PC-3 (cell line): ENCODE measurements around the gene DGCR6. TPM values are rescaled to one million over a fixed set of nuclear protein-coding genes. Genes with fewer than 3 reads are reported as not detected.
"Not testable (repeated sequence)": the region's sequence is repeated elsewhere in the genome, so short reads cannot be mapped to it uniquely, and the experiment has no call there.

Source experiments
- ATAC-seq: fragments of 200-7000 bp; cut with Tn5 transposase; 2 replicates; pipeline ENCODE4 v1.9.1; 2020; ENCODE audit warnings: mild to moderate bottlenecking, moderate library complexity
- BruUV-seq: library from RNA; stranded (reverse); fragments of 400-500 nt; replicated peaks from 2 replicates; lab custom pipeline; 2021; lab: Mats Ljungman, UMichigan
- CTCF ChIA-PET: fragments of 300-600 bp; sonication (Branson Sonifier 250); formaldehyde crosslinking; loops from one replicate; lab custom pipeline; 2022; ENCODE audit warnings: antibody characterized with exemption; lab: Charles Lee
- POLR2A ChIA-PET: fragments of 300-600 bp; sonication (Branson Sonifier 250); formaldehyde crosslinking; loops from one replicate; lab custom pipeline; 2022; ENCODE audit warnings: antibody characterized with exemption; ENCODE audit not compliant: unreplicated experiment; lab: Charles Lee
- DNase-seq: peaks from one replicate; pipeline ENCODE4 v3.0.0-alpha.2; 2015
- H2AFZ ChIP-seq: fragments of 300-600 bp; sonication (generic); 2 replicates; pipeline ENCODE4 v1.6.0; 2016; ENCODE audit warnings: antibody characterized with exemption, low read length
- H3F3A ChIP-seq: fragments of 300-600 bp; sonication (generic); one replicate; pipeline ENCODE4 v1.6.0; 2017; ENCODE audit warnings: antibody characterized with exemption, low read length, control low read depth, mild to moderate bottlenecking; ENCODE audit not compliant: unreplicated experiment
- H3K27ac ChIP-seq: fragments of 300-600 bp; sonication (generic); 2 replicates; pipeline ENCODE4 v1.5.1; 2016; ENCODE audit warnings: mild to moderate bottlenecking, low read length
- H3K27me3 ChIP-seq: fragments of 300-600 bp; sonication (generic); 2 replicates; pipeline ENCODE4 v1.6.1; 2016; ENCODE audit warnings: low read length, mixed read lengths
- H3K36me3 ChIP-seq: fragments of 300-600 bp; sonication (generic); 2 replicates; pipeline ENCODE4 v1.6.1; 2016; ENCODE audit warnings: low read depth, mixed run types, low read length, mixed read lengths
- H3K4me1 ChIP-seq: fragments of 300-600 bp; sonication (generic); 2 replicates; pipeline ENCODE4 v1.5.1; 2016; ENCODE audit warnings: low read length; ENCODE audit not compliant: insufficient read depth
- H3K4me2 ChIP-seq: fragments of 300-600 bp; sonication (generic); 2 replicates; pipeline ENCODE4 v1.6.0; 2016; ENCODE audit warnings: low read length
- H3K4me3 ChIP-seq: fragments of 300-600 bp; sonication (generic); 2 replicates; pipeline ENCODE4 v1.5.1; 2016; ENCODE audit warnings: mild to moderate bottlenecking, low read length, mixed read lengths
- H3K79me2 ChIP-seq: fragments of 300-600 bp; sonication (generic); 2 replicates; pipeline ENCODE4 v1.6.1; 2017; ENCODE audit warnings: low read length, mixed read lengths
- H3K9ac ChIP-seq: fragments of 300-600 bp; sonication (generic); 2 replicates; pipeline ENCODE4 v1.6.0; 2016; ENCODE audit warnings: mild to moderate bottlenecking, low read length
- H3K9me2 ChIP-seq: fragments of 300-600 bp; sonication (generic); replicated peaks from 2 replicates; pipeline ENCODE4 v1.6.1; 2016; ENCODE audit warnings: mixed run types, low read length, mixed read lengths
- H3K9me3 ChIP-seq: fragments of 300-600 bp; sonication (generic); 2 replicates; pipeline ENCODE4 v1.6.1; 2016; ENCODE audit warnings: low read length, mixed read lengths
- H4K20me1 ChIP-seq: fragments of 300-600 bp; sonication (generic); 2 replicates; pipeline ENCODE4 v1.6.1; 2016; ENCODE audit warnings: low read length, mixed read lengths
- intact Hi-C: fragments of 100-400 bp; cut with micrococcal nuclease; formaldehyde crosslinking; loops from 2 replicates; pipeline ENCODE4 v1.9.0; 2023
- total RNA-seq: library from RNA; depleted of rRNA; stranded (reverse); fragments of >200 nt; gene quantifications from 2 replicates; pipeline ENCODE4 v1.2.3, GENCODE V29; 2014; rRNA removed

DGCR6 gene
- total RNA-seq, 1 experiment from 2014 or later, result 3.4 TPM

DNA sequence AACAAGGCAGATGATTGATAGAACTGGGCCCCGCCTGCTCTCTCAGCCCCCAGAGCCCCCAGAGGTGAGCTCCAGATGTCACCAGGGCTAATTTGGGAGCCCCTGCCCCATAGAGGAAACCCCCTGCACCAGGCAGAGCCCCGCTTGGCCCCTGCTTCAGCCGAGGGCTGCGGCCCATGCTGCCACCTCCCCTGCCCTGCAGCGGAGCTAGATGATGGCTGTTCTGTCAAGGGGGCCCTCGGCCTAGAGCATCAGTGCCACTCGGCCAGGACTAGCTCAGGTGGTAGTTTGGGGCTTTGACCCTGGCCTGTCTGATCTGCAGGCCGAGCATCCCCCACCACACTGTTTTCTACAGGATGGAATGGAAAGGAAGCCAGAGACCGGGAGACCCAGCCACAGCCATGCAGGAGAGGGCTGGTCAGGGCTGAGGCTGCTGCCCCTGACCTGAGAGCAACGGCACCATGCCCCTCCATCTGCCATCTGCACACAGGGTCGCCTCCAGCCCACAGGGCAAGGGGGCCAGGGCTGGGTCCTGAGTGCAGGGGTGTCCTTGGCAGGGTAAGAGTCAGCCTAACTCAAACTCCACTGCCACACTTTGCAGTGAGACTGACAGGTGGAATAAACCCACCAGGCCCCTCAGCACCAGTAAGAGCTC lies 54.2 kb downstream of the DGCR6 start:
- ATAC-seq, result not testable (repeated sequence)

DNA sequence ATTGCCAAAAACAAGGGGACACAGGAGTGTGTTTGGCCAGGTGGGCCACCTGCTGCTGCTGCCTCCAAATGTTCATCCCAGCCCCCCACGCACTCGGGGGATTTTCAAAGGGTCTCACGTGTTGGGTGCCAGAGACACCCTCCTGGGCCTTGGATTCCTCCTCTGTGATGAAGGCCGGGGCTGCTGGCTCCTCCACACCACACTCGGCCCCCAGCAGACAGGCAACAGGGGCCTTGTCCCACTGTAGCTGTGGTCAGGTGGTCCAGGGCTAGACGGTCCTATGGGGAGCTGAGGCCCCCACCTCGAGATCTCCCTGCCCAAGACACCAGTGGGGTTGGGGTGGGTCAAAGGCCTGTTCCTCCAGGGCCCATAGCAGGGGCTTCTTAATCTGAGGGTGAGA lies 55.1 kb downstream of the DGCR6 start:
- CTCF ChIA-PET, POLR2A ChIA-PET, H3K36me3 ChIP-seq: not testable (repeated sequence)

More for the DNA sequence above, 54.2 kb downstream of the DGCR6 start:
- CTCF ChIA-PET, H4K20me1 ChIP-seq, POLR2A ChIA-PET, H3K27me3 ChIP-seq, H3K4me2 ChIP-seq, BruUV-seq, H3K4me1 ChIP-seq, H3F3A ChIP-seq, H3K79me2 ChIP-seq, H3K9ac ChIP-seq, H3K9me3 ChIP-seq, DNase-seq, intact Hi-C loops, H3K9me2 ChIP-seq, H3K4me3 ChIP-seq, H2AFZ ChIP-seq, H3K27ac ChIP-seq, H3K36me3 ChIP-seq: not testable (repeated sequence)

More for the DNA sequence above, 55.1 kb downstream of the DGCR6 start:
- H3K9me2 ChIP-seq, H3K4me2 ChIP-seq, DNase-seq, H4K20me1 ChIP-seq, H3K4me1 ChIP-seq, ATAC-seq, H3K79me2 ChIP-seq, BruUV-seq, H3K9ac ChIP-seq, H3K27me3 ChIP-seq, intact Hi-C loops, H3K4me3 ChIP-seq, H2AFZ ChIP-seq, H3F3A ChIP-seq, H3K27ac ChIP-seq, H3K9me3 ChIP-seq: not testable (repeated sequence)

Other genes with a start within 250 kb of the DGCR6 start
- 0.84 and 2.0 TPM in 2 replicates for gene PRODH, start 30.0 kb downstream of the DGCR6 start, total RNA-seq
- gene DGCR2, start 216.1 kb downstream of the DGCR6 start, total RNA-seq, result 36.1 and 46.1 TPM in 2 replicates
- gene TSSK2, start 225.0 kb downstream of the DGCR6 start, total RNA-seq, result 0.17 TPM in 1 of 2 replicates, not detected in the other
- gene ESS2, start 238.3 kb downstream of the DGCR6 start, total RNA-seq, result 12.6 and 22.9 TPM in 2 replicates
- not detected in 2 replicates for gene GSC2, start 244.0 kb downstream of the DGCR6 start, total RNA-seq